MM.1S (cell line): Measurements from ENCODE around the gene ACOT9.
"Not testable (repeated sequence)": the region's sequence is repeated elsewhere in the genome, so short reads cannot be mapped to it uniquely, and the experiment has no call there.

Source experiments
- DNase-seq: peaks from one replicate; pipeline ENCODE4 v3.0.0-alpha.2; 2015
- H2AFZ ChIP-seq: fragments of 300-600 bp; sonication (generic); 2 replicates; pipeline ENCODE4 v1.6.0; 2016; ENCODE audit warnings: antibody characterized with exemption, low read length
- H3F3A ChIP-seq: fragments of 300-600 bp; sonication (generic); 2 replicates; pipeline ENCODE4 v1.6.1; 2016; ENCODE audit warnings: mild to moderate bottlenecking, antibody characterized with exemption, low read length, moderate library complexity, mixed read lengths; ENCODE audit not compliant: insufficient read depth
- H3K27ac ChIP-seq: fragments of 300-600 bp; sonication (generic); 2 replicates; pipeline ENCODE4 v1.5.1; 2016; ENCODE audit warnings: mild to moderate bottlenecking, low read length
- H3K27me3 ChIP-seq: fragments of 300-600 bp; sonication (generic); replicated peaks from 2 replicates; pipeline ENCODE4 v1.6.0; 2016; ENCODE audit warnings: low read length; ENCODE audit not compliant: insufficient read depth
- H3K36me3 ChIP-seq: fragments of 300-600 bp; sonication (generic); replicated peaks from 2 replicates; pipeline ENCODE4 v1.6.1; 2016; ENCODE audit warnings: mild to moderate bottlenecking, low read length, mixed read lengths; ENCODE audit not compliant: insufficient read depth
- H3K4me1 ChIP-seq: fragments of 300-600 bp; sonication (generic); 2 replicates; pipeline ENCODE4 v1.6.1; 2016; ENCODE audit warnings: low read length, mixed read lengths
- H3K4me2 ChIP-seq: fragments of 300-600 bp; sonication (generic); 2 replicates; pipeline ENCODE4 v1.6.0; 2016; ENCODE audit warnings: low read depth, low read length
- H3K4me3 ChIP-seq: fragments of 300-600 bp; sonication (generic); 2 replicates; pipeline ENCODE4 v1.5.1; 2016; ENCODE audit warnings: low read length, mixed read lengths
- H3K79me2 ChIP-seq: fragments of 300-600 bp; sonication (generic); 2 replicates; pipeline ENCODE4 v1.6.1; 2016; ENCODE audit warnings: mixed run types, low read length, mixed read lengths
- H3K9ac ChIP-seq: fragments of 300-600 bp; sonication (generic); 2 replicates; pipeline ENCODE4 v1.6.1; 2016; ENCODE audit warnings: low read length, mixed read lengths
- H3K9me2 ChIP-seq: fragments of 300-600 bp; sonication (generic); replicated peaks from 2 replicates; pipeline ENCODE4 v1.6.1; 2016; ENCODE audit warnings: mild to moderate bottlenecking, low read length, mixed read lengths; ENCODE audit not compliant: insufficient read depth
- H3K9me3 ChIP-seq: fragments of 300-600 bp; sonication (generic); replicated peaks from 2 replicates; pipeline ENCODE4 v1.6.1; 2016; ENCODE audit warnings: mild to moderate bottlenecking, low read length, mixed read lengths; ENCODE audit not compliant: insufficient read depth
- H4K20me1 ChIP-seq: fragments of 300-600 bp; sonication (generic); 2 replicates; pipeline ENCODE4 v1.6.1; 2016; ENCODE audit warnings: mild to moderate bottlenecking, low read length, moderate library complexity, mixed read lengths; ENCODE audit not compliant: insufficient read depth
- EZH2 ChIP-seq: fragments of 300-600 bp; sonication (generic); optimal IDR thresholded peaks from 2 replicates; pipeline ENCODE3; 2017; ENCODE audit warnings: low read depth, mild to moderate bottlenecking, antibody characterized with exemption, low read length, mixed read lengths
- EZH2phosphoT487 ChIP-seq: fragments of 300-600 bp; sonication (generic); IDR thresholded peaks from 2 replicates; pipeline ENCODE4 v1.6.1; 2018; ENCODE audit warnings: antibody characterized with exemption, low read length
- TF ChIP-seq, protein P1 (sequence below): fragments of 300-600 bp; sonication (generic); IDR thresholded peaks from 2 replicates; pipeline ENCODE4 v1.5.1; 2016; ENCODE audit warnings: antibody characterized with exemption, low read length, mixed read lengths

Gene ACOT9

GRCh38 chrX:23745786-23746185 is 2.7 kb upstream of the ACOT9 start:
- no peaks in the 10 kb centered on the region for H4K20me1 ChIP-seq
- H3K4me1 ChIP-seq = no peaks in the 10 kb centered on the region
- peaks cover 19% of the 10 kb centered on the region for H3K79me2 ChIP-seq
- H3K9me3 ChIP-seq = no peaks in the 10 kb centered on the region
- no peak for DNase-seq
- H3K36me3 ChIP-seq = no peaks in the 10 kb centered on the region
- TF ChIP-seq, protein P1, sequence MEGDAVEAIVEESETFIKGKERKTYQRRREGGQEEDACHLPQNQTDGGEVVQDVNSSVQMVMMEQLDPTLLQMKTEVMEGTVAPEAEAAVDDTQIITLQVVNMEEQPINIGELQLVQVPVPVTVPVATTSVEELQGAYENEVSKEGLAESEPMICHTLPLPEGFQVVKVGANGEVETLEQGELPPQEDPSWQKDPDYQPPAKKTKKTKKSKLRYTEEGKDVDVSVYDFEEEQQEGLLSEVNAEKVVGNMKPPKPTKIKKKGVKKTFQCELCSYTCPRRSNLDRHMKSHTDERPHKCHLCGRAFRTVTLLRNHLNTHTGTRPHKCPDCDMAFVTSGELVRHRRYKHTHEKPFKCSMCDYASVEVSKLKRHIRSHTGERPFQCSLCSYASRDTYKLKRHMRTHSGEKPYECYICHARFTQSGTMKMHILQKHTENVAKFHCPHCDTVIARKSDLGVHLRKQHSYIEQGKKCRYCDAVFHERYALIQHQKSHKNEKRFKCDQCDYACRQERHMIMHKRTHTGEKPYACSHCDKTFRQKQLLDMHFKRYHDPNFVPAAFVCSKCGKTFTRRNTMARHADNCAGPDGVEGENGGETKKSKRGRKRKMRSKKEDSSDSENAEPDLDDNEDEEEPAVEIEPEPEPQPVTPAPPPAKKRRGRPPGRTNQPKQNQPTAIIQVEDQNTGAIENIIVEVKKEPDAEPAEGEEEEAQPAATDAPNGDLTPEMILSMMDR = no peak
- no peak for TF ChIP-seq EZH2phosphoT487
- no peak for TF ChIP-seq EZH2
- H3K4me2 ChIP-seq = no peak overlapping the region
- no peak overlapping the region for H3K4me3 ChIP-seq
- no peaks in the 10 kb centered on the region for H3K27me3 ChIP-seq
- H3K27ac ChIP-seq = no peak overlapping the region
- no peaks in the 10 kb centered on the region for H3F3A ChIP-seq
- H2AFZ ChIP-seq = no peak overlapping the region
- no peaks in the 10 kb centered on the region for H3K9me2 ChIP-seq
- H3K9ac ChIP-seq = no peak overlapping the region

DNA sequence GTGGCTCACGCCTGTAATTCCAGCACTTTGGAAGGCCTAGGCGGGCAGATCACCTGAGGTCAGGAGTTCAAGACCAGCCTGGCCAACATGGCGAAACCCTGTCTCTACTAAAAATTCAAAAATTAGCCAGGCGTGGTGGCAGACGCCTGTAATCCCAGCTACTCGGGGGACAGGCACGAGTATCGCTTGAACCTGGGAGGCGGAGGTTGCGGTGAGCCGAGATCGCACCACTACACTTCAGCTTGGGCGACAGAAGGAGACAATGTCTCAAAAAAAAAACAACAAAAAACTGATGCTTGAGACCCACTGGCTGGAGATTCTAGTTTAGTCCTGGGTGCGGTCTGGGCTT is 521 bp upstream of the ACOT9 start:
- H3K4me1 ChIP-seq, H3K9me3 ChIP-seq, H3F3A ChIP-seq, H3K9me2 ChIP-seq, H3K36me3 ChIP-seq, H4K20me1 ChIP-seq, DNase-seq, H3K27me3 ChIP-seq: not testable (repeated sequence)
- peak overlapping the region; percentile 66; the same call in 1 of the 2 replicates for H3K27ac ChIP-seq
- peak overlapping the region; percentile 74; the same call in 1 of the 2 replicates for H3K4me2 ChIP-seq
- peaks cover 30% of the 10 kb centered on the region for H3K79me2 ChIP-seq
- peak overlapping the region; percentile 82 for H3K4me3 ChIP-seq
- H3K9ac ChIP-seq = peak overlapping the region; percentile 41; the same call in 1 of the 2 replicates
- H2AFZ ChIP-seq = peak overlapping the region; percentile 42; the same call in 1 of the 2 replicates

DNA sequence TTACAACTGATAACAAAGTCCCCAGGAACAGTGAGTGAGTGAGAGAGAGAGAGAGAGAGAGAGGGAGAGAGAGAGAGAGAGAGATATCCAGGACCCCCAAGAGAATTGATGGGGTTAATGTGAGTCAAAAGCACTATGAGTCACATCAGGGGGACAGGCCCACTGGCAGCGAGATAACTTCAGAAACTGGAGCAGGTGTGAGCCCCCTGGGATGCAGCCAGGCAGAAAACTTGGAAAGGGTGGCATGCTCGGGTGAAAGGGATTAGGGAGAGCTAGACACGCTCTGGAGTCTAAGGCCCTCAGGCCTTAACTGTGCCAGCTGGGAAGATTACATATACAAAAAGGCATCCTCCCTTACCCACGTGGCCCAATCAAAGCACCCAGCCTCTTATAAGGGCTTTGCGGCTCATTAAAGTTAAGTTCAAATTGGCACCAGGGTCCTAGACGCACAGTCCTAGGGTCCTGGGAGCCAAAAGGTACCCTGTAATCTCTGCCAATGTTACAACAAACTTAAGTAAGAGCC is 841 bp downstream of the ACOT9 start:
- Histone ChIP-seq H3K9me2 (no peaks in the 10 kb centered on the region), H4K20me1 (no peaks in the 10 kb centered on the region), H2AFZ (peak overlapping the region; percentile 61; the same call in 1 of the 2 replicates), H3K79me2 (peaks cover 35% of the 10 kb centered on the region), H3K4me1 (no peaks in the 10 kb centered on the region), H3F3A (no peaks in the 10 kb centered on the region), H3K4me3 (peak overlapping the region; percentile 82), H3K9me3 (no peaks in the 10 kb centered on the region), H3K27ac (peak overlapping the region; percentile 66; the same call in 1 of the 2 replicates), H3K36me3 (no peaks in the 10 kb centered on the region), H3K9ac (peak overlapping the region; percentile 89), H3K4me2 (peak overlapping the region; percentile 74), H3K27me3 (no peaks in the 10 kb centered on the region)
- DNase-seq = peak; percentile 10
- TF ChIP-seq EZH2phosphoT487 (no peak), EZH2 (no peak)
- TF ChIP-seq, protein P1 = no peak

DNA sequence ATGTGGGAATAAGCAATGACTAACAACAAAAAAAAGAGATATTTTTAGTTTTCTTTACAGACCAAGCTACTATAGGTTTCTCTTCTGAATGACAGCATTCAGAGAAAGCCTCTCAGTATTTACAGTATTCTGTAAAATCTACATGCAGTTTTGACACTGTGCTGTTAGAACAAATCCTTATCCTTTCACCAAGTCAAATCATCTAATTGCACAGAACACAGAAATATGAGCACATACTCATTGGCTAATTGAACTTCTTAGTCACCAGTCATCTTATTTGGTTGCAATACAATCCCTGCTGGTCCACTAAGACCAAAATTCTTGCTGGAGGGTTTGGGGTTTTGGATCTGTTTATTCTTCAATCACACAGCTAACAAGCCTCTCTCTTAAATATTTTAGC is 5.7 kb downstream of the ACOT9 start:
- H4K20me1 ChIP-seq = no peaks in the 10 kb centered on the region
- no peaks in the 10 kb centered on the region for H3K9me2 ChIP-seq
- H3K4me1 ChIP-seq = peaks cover 6% of the 10 kb centered on the region
- no peak overlapping the region for H3K4me3 ChIP-seq
- no peaks in the 10 kb centered on the region for H3K9me3 ChIP-seq
- no peak for TF ChIP-seq EZH2phosphoT487
- TF ChIP-seq, protein P1 = no peak
- TF ChIP-seq EZH2 = no peak
- H3K9ac ChIP-seq = no peak overlapping the region
- H3K27ac ChIP-seq = no peak overlapping the region
- no peaks in the 10 kb centered on the region for H3K36me3 ChIP-seq
- H3K4me2 ChIP-seq = no peak overlapping the region
- peaks cover 41% of the 10 kb centered on the region for H3K79me2 ChIP-seq
- H3F3A ChIP-seq = peaks cover 9% of the 10 kb centered on the region; the same call in 1 of the 2 replicates
- DNase-seq = no peak
- H3K27me3 ChIP-seq = no peaks in the 10 kb centered on the region
- H2AFZ ChIP-seq = no peak overlapping the region
